Stimulated activated CD8-positive, alpha-beta memory T cell treated with anti-CD3 and anti-CD28 coated beads, Interleukin-2, amount 100 ng/mL, for 48 hours (primary cell): ENCODE measurements around the gene DCDC1.

Source experiments
- DNase-seq, 2 donors: peaks; one replicate each; pipeline ENCODE4 v3.0.0-alpha.2; 2020; ENCODE audit warnings: low read depth in 2 of 2

Gene DCDC1, protein sequence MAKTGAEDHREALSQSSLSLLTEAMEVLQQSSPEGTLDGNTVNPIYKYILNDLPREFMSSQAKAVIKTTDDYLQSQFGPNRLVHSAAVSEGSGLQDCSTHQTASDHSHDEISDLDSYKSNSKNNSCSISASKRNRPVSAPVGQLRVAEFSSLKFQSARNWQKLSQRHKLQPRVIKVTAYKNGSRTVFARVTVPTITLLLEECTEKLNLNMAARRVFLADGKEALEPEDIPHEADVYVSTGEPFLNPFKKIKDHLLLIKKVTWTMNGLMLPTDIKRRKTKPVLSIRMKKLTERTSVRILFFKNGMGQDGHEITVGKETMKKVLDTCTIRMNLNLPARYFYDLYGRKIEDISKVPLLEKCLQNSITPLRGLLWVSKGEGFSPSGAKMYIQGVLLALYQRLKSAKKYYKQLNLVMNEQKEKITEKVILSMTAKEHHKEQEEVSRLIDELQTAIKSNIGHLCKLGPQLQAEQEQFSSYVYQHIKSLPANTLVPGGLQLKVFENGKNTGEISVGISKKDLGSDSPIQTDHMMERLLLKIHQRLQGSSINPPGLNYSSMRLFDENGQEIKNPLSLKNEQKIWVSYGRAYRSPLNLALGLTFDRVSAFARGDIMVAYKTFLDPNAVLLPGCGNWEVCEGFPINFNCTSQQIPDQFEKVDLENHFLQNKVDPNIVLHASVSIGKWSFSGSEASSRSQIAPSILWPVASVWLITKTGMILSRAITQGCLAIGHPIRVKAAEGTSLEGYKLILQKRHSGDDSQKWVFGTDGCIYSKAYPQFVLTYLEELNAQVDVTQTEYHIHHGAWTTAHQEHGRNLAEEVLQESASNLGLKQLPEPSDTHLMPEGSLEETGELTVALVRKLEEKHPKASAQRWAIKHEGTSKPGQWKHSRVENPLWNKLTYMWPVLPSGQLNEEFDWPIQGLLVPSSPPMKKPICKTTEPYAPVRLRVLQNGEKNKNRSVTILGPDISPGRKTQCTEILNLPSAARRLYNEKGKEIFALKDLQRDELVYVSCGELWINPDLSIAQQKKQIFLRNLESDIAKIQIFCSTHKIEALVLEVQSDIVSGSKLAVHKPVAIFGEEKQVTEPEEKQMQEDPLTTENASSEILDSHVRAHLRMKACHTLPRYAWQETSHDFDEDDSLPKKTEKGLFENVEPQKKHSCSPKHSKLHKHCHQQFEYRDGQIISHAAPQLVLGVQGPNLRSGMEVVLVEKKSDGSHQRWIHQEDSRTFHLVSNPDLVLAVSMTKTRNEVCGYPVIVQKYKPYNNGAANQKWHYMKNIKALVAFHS (N-terminal part only)

DNA sequence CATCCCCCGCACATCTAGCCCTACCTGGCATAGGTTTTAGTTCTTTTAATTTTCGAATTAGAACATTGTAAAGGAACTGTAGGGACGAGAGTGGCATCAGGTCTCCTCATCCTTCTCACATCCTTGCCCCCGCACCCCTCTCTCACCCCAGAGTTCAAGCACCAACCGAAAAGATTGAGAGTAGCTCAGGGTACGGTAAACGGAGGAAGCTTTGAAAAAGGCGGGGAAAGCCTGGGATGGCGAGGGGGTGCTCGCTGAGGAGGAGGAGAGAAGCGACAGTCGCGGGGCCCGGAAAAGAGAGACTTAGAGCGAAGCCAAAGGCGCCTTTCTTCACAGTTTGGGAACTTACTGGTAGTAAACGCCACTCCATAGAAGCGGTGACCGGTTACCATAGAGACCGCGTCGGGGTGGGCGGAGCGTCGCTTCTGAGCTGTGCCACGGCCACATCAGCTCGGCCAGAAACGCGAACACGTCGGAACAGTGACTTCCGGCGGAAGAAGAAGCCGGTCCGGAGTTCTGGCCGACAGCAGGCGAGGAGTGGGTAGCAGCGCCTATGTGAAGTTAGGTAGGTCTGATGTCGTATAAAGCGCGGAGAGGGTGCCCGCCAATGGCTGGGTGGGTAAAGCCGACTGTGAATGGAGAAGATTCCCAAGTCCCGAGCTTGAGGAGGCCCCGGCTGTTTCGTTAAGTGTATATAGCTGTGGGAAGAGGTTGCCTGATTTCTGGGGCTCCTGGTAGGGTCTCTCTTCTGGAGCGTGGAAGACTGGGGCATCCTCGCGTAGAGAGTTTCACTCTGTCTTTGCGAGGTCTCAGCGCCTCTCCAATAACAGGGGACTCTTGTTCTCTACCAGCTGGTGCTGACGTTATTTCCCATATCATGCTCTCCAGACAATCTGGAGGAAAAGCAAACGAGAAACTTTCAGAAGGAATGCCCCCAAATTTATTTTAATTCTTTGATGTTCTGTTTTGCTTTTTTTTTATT is at the start of gene DCDC1, which contains the start of gene DNAJC24:
Gene DCDC1, minus strand, starts transcription at position 392 of the 982 bp plus-strand sequence. CDS start 41,459 bp downstream, outside the sequence.
Gene DNAJC24, plus strand, starts transcription at position 513 of the 982 bp plus-strand sequence. CDS start 889 bp downstream, outside the sequence.
- DNase-seq = peak; percentile 84 to 90

DNA sequence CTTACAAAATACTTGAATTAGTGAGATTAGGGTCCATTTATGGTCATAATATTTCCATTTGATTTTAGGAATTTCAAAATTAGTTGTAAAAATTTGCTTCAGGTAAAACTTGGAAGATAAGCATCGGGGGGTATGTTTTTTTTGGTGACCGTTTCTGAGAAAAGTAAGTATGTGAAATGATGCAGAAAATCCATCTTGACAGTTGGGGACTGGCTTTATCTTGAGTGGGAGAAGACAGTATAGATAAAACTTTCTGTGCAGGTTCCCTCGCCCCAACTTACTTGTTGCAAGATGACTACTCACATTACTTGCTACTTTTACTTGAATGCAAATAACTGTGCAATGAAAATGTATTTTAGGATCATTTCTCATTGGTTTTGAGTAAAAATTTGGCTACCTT is 49.6 kb upstream of the DCDC1 start:
- DNase-seq = no peak

DNA sequence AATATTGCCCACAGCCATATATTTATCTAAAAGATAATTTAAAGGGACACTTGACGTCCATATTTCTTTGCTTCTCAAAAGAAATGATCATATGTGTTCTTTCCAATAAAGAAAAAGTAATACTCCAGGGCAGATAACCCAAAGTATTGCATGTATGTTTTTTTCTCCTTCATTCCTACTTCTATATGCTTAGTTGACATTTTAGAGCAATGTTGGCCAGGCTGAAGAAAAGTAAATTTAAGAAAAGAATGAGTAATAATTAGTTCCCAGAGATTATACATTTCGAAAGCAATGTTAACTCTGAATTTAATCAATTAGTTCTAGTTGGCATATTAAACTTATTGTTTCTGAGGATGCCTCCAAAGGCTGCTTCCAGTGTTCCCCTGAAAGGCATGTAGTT is 48.3 kb upstream of the DCDC1 start:
- no peak for DNase-seq

DNA sequence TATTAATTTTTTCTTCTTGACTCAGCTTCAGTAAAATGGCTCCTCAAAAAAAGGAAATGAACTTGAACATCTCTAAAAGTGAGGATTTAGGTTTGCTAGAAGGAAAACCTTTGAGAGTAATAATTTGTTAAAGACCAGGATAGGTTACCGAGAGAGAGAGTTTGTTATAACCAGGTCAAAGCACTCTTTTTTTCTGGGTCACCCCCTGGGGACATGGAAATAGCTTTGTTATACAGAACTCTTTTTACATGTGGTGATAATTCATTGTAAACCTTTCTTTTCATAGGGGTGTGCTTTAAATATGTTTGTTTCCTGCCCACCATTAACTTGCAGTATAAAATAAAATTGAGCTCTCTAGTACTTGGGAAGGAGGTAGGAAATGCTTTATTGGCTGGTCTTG is 47.8 kb upstream of the DCDC1 start:
- no peak for DNase-seq

DNA sequence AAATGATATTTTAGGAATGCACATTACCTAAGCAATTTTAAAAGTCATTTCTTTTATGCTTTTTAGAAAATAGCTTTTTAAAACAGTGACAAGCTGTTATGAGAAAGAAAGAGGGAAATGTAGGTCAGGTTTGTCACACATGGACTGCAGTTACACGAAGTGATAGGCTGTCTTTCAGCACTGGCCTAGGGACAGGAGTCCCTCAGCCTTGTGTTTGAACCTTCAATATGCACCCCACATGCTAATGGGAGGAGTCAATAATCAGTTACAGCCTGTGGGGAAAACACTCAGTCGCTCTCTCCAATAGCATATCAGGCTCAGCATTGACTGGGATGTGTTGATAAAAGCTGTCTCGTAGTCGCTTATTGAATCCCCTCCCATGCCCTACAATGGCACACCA is 45.9 kb upstream of the DCDC1 start:
- no peak for DNase-seq

DNA sequence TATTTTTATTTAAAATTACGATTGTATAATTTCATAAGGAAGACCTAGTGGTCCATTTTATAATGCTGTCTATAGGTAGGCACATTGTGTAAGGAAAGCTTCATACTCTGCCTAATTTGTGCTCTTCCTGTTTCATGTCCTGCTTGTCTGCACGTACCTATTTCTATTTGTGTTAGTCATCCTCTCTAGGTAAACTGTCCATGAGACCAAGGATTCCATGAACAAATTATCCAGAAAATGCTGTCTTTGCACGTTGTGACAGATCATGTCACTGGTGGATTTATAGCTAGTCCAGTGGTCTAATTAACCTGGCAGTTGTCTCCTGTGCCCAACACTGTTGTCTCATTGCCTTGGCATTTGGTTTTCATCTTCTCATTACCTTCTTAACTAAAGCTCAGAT is 44.8 kb upstream of the DCDC1 start:
- no peak for DNase-seq

DNA sequence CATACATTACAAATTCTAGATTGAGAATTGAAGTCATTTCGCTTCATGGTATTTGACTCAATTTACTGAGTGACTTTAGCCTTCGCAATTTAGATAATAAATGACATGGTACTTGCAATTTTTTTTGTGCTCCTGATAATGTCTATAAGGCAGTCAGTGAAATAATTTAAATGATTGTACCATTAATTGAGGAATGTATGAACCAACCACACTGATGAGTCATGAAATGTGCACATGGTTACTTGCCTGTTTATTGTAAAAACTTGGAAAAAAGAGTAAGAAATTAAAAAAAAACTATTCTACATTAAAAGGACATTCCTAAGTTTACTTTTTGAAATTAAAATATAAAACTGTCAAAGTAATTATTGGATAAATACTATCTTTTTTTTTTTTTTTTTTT is 43.4 kb upstream of the DCDC1 start:
- no peak for DNase-seq

DNA sequence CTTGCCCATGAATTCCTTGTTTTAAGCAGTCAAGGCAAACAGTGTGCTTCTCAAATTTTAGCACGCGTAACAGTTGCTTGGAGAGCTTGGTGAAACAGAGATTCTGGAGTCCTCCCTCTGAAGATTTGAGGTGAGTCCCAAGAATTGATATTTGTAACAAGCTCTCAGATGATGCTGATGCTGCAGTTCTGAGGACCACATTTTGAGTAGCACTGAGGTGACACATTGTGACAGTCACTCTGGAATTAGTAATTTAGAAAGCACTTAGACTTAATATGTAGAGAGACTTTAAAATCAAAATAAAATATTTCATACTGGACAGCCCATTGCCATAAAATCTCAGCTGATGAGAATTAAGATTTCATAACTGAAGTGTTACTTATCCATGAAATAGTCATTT is 38.7 kb upstream of the DCDC1 start:
- DNase-seq = no peak

DNA sequence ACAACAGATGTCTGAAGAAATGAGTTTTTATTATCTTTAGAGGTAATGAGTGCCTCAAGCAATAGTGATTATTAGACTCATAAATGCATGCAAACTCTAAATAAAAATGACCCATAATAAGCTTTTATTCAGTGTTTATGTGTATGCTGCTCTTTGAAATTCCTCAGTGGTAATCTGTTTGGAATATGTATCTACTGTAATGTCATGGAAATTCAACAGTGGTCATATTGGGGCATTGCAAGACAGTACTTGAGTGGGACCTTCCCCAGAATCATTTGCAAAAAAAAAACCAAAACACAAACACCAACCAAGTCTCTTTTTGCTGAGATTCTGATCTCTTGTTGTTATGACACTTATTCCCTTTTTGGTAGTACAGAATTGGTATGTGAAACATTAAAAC is 35.1 kb upstream of the DCDC1 start:
- DNase-seq = no peak

DNA sequence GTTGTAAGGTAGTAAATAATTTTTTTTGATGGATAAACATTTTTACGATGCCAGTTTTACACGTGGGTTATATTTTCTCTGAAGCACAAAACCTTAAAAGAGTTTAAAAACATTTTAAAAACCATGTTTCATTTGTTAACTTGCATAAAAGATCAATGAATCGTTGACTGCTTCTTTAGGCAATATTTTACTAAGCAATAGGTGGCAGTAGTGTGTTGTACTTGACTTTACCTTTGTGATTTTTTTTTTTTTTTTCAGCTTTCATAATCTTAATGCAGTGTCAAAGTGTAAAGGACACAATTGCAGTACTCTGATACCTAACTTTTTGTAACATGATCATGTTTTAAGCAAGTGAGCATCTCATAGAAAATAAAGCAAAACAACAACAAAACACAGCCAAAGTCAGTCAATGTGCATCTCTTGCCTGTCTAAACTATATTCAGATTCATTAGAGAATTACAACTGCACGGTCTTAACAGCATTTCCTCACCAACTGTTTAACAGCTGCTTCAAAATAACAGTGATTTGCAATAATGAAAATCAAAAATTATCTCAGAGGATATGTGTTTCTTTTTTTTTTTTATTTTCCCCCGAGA is 27.8 kb upstream of the DCDC1 start:
- no peak for DNase-seq

DNA sequence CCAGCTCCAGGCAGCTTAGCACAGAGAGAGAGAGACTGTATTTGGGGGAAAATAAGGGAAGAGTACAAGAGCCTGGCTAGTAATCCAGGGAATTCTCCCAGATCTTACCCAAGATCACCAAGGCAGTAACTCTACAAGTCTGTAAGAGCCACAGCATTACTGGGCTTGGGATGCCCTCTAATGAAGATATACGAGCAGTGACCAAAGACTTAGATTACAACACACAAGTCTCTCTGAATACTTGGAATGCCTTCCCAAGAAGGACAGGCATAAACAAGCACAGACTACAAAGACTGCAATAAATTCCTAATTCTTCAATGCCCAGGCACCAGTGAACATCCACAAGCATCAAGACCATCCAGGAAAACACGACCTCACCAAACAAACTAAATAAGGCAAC is 17.8 kb upstream of the DCDC1 start:
- no peak for DNase-seq

DNA sequence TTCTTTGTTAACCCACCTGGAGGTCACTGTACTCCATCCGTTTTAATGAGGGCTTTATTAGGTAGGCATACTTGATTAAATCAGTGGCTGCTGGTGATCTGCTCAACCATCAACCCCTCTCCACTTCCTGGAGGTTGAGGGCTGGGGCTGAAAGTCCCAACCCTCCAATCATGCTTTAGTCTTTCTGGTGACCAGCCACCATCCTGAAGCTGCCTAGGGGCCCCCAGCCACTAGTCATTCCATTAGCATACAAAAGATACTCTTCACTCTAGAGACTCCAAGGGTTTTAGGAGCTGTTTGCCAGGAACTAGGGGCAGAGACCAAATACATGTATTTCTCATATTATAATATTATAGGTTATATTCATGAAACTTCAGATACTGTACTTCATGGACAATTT is 13.6 kb upstream of the DCDC1 start:
- no peak for DNase-seq

DNA sequence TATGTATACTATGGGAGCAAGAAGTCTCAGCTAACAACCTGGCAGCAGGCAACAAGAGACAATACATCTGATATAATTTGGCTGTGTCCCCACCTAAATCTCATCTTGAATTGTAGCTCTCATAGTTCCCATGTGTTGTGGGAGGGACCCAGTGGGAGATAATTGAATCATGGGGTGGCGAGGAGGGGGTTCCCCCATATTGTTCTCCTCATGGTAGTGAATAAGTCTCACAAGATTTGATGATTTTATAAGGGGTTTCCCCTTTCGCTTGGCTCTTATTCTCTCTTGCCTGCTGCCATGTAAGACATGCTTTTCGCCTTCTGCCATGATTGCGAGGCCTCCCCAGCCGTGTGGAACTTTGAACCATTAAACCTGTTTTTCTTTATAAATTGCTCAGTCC is 6.3 kb upstream of the DCDC1 start:
- DNase-seq = no peak

DNA sequence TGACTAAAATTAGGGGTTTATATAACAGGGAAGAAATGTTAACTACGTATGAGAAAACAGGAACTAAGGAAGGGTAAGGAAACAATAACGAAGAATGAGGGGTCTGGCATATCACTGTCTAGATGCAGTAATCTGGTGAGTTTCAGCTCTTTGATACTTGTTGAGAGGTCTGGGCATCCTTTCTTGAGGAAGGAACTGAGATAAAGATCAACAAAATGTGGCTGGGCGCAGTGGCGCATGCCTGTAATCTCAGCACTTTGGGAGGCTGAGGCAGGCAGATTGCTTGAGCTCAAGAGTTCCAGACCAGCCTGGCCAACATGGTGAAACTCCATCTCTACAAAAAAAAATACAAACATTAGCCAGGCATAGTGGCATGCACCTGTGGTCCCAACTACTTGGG is 2.7 kb downstream of the DCDC1 start:
- DNase-seq = no peak

DNA sequence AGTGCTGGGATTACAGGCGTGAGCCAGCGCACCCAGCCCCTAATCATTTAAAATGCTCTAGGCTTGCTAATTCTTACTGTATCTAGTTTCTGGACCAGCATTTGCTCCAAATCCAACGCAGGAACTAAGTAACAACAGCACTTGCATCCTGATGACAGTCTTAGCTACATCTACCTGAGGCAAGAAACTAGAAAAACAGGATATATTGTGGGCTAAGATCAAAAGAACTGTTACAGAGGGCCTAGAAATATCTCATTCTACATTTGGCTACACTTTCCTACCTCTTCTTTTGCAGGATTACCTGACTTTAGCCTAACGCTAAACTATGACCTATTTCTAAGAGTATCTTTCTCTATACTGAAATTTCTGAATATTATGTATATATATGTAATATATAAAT is 7.8 kb downstream of the DCDC1 start:
- DNase-seq = no peak

DNA sequence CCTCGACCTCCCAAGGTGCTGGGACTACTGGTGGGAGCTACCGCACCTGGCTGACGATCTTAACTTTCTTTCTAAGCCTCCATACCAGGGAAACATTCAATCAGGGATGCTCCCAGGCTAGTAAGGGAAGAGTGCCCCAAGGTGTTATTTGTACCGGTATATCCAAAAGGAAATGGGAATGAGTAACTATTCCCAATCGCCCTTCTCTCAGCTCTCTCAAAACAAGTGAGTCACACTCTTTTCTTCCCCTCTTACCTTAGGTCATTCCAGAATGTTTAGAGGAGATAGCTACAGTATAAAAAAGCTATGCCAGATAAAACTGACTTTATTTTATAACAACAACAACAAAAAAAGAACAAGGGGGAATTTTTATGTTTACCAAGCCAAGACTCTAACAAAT is 13.7 kb downstream of the DCDC1 start:
- no peak for DNase-seq

DNA sequence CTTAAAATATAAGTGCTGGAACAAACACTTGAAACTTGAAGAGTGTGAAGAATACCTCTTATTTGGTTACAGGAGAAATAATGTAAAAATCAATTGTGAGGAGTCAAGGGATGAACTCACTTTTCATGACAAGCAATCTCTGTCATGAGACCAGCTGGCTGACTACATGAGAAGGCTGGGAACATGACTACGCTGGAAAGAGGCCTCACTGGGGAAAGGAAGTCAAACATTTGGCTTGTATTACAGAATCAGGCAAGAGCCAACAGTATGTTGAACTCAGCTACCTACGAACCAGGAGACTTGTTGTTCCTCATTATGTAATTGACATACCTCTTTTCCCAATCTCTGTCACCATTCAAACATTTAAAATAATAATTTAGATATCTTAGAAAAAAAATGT is 14.4 kb downstream of the DCDC1 start:
- no peak for DNase-seq

DNA sequence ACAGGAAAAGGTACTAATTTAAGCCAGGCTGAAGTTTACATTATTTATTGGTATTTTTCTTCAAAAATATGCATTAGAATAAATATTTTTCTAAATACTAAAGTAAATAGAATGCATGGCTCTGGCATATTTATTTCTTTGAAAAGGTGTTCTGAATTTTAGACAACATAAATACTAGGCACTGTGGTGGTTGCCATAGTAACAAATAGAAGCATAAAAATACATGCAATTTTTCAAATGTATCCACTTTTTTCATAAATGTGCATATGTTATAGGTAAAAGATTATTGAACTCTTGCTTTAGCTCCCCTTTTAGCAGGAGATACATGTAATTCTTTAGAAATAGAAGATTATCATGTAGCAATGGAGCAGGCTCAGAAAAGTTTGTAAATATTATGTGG is 18.4 kb downstream of the DCDC1 start:
- DNase-seq = no peak

DNA sequence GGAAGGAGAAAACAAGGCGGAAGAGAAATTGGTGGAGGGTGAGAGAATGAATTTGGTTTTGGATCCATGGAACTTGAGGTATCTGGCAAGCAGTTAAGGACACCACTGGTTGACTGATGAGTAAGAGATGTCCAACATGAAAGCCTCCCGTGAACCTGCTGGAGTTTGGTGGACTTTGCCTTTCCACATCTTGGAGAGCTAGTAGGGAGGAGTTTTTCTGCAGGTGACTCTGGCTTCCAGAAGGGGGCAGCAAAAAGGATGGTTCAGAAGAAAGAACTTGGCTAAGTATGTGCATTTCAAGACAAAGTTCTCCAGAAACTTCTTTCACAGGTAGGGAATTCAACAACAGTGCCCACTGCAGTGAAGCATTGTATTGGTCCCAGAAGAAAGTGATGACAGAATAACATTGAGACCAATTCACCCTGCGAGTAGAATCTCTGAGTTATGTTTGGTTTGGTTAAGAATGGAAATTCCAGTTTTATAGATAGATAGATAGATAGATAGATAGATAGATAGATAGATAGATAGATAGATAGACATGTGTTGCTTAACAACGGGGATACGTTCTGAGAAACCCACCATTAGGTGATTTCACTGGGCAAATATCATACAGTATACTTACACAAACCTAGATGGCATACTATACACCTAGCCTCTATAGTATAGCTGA is 28.5 kb downstream of the DCDC1 start:
- no peak for DNase-seq

DNA sequence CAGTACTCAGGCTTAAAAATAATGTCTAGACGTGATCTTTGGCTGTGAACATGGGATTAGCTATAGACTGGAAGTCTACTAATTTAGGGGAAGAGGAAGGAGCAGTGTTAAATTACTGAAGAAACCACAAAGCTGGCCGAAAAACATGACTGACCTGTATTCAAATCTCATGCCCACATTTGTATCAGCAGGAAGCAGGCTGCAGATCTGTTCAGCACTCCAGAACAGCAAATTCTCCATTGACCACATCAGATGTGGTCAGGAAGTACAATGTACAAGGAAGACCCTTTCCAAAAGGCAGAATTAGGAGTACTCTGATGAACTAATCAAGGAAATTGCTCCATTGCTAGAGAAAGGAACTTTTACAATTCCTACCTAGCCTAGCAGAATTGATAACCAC is 31.7 kb downstream of the DCDC1 start:
- DNase-seq = no peak
